ENCODE results near the gene PRKCSH. TPM values are rescaled to one million over a fixed set of nuclear protein-coding genes. Genes with fewer than 3 reads are reported as not detected.

The PRKCSH gene
- total RNA-seq, 1 experiment from 2014 or later: 318 TPM

DNA sequence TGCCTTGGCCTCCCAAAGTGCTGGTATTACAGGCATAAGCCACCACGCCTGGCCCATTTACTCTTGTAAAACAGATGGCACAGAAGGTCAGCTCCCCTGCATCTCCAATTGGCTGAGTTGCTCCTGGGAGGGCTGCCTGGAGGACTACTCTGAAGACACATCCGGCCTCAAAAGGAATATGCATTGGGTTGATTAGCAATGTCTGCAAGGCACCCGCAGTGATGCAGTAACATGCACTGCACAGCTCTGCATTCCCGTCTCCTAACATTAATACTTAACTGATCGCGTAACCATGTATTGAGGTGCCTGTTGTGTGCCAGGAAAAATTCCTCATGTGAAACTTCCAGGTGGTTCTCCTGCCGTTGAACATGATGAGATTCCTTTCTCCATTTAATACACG lies 40.4 kb downstream of the PRKCSH start:
- no peak overlapping the region for H3K4me3 Mint-ChIP-seq (ENCODE audit: low read depth, unreplicated experiment)
- CTCF ChIA-PET: no interaction called here
- no peaks in the 10 kb centered on the region for H3K36me3 Mint-ChIP-seq (ENCODE audit: insufficient read depth, unreplicated experiment)
- intact Hi-C loops (cut with micrococcal nuclease; ENCODE audit: unreplicated experiment): no loop called here
- DNase-seq: no peak
- peaks cover 17% of the 10 kb centered on the region for H3K27me3 Mint-ChIP-seq (ENCODE audit: unreplicated experiment)
- no peaks in the 10 kb centered on the region for H3K9me3 Mint-ChIP-seq (ENCODE audit: low read depth, unreplicated experiment)
- BruUV-seq (replicated peaks): no TSS peak
- H3K27ac Mint-ChIP-seq (ENCODE audit: unreplicated experiment): no peak overlapping the region
- TF ChIP-seq, protein P1, sequence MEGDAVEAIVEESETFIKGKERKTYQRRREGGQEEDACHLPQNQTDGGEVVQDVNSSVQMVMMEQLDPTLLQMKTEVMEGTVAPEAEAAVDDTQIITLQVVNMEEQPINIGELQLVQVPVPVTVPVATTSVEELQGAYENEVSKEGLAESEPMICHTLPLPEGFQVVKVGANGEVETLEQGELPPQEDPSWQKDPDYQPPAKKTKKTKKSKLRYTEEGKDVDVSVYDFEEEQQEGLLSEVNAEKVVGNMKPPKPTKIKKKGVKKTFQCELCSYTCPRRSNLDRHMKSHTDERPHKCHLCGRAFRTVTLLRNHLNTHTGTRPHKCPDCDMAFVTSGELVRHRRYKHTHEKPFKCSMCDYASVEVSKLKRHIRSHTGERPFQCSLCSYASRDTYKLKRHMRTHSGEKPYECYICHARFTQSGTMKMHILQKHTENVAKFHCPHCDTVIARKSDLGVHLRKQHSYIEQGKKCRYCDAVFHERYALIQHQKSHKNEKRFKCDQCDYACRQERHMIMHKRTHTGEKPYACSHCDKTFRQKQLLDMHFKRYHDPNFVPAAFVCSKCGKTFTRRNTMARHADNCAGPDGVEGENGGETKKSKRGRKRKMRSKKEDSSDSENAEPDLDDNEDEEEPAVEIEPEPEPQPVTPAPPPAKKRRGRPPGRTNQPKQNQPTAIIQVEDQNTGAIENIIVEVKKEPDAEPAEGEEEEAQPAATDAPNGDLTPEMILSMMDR (IDR thresholded peaks at IDR 0.05; ENCODE audit: unreplicated experiment): no peak
- H3K4me1 Mint-ChIP-seq (ENCODE audit: low read depth, unreplicated experiment): no peaks in the 10 kb centered on the region

DNA sequence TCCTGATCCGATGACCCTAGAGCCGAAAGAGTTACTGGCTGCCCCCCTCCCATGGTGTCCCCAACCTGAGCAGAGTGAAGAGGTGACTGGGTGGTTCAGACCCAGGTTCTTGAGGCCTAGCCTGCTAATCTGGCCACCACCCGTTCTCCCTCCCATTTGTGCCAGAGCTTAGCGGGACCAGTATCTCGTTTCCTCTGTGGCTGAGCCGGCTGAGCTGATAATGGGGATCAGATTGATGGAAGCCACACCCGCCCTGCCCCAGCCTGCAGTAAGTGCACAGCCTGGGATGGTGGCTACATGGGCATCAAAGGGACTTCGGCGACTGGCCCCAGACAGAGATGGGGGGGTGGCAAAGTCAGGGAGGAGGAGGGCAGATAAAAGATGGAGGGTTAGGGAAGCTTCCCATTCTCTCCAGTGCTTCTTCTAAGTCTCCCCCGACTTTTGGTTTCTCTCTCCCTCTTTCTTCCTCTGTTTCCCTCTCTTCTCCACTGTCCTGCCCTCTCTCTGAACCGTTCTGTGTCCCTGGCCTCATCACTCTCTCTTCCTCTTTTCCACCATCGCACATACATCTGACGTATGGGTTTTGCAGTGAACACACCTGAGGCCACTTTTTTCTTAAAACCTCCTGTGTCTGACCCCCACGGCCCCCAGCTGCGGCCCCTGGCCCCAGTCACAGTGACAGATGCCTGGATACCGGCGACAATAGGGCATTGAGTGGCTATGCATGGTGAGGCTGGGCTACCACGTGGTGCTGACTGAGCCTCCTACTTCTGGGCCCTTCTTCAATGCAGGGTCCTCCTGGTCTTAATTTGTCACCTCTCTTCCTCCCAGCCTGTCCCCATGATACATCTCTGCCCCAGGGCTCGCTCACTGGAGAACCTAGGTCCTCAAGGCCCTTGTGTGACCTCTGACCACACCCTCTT lies 43.0 kb downstream of the PRKCSH start:
- Mint-ChIP-seq H3K4me1 (ENCODE audit: low read depth, unreplicated experiment) (no peaks in the 10 kb centered on the region), H3K27ac (ENCODE audit: unreplicated experiment) (no peak overlapping the region), H3K9me3 (ENCODE audit: low read depth, unreplicated experiment) (no peaks in the 10 kb centered on the region), H3K36me3 (ENCODE audit: insufficient read depth, unreplicated experiment) (peaks cover 15% of the 10 kb centered on the region), H3K4me3 (ENCODE audit: low read depth, unreplicated experiment) (no peak overlapping the region), H3K27me3 (ENCODE audit: unreplicated experiment) (peaks cover 17% of the 10 kb centered on the region)
- intact Hi-C loops (cut with micrococcal nuclease; ENCODE audit: unreplicated experiment): no loop called here
- no TSS peak for BruUV-seq (replicated peaks)
- CTCF ChIA-PET: no interaction called here
- DNase-seq: no peak
- TF ChIP-seq, protein P1 (IDR thresholded peaks at IDR 0.05; ENCODE audit: unreplicated experiment): no peak

DNA sequence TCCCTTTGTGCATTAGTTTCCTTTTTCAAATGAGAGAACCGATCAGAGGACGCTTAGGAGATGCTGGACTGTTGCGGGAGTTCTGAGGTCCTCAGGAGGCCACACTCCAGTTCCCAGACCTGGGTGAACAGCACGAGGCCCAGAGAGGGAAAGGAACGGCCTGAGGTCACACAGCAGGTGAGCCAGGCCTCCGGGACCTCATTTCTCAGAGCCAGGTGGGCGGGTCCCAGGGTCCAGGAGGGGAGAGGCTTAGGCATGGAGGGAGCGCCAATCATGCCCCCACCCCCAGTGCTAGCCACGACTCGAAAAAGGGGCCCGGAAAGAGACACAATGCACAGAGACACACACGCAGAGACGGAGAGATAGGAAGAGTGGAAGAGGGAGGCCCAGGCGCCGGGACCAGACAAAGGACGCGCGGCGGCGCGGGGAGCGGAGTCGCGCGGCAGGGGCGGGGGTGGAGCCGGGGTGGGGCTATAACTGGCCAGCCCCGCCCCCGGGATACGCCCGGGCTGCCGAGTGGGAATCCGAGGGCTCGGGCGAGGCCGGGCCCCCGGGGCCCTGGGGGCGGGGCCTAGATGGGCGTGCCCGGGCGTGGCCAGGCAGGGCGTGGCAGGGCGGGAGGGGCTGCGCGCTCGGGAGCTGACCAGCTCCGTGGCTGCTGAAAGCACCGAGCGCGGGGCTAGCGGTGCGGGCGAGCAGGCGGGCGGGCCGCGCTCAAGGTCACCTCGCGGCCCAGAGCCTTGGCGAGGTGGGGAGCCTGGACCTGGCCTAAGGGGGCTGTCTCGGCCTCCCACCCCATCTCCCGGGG lies 43.9 kb downstream of the PRKCSH start:
- Mint-ChIP-seq H3K4me1 (ENCODE audit: low read depth, unreplicated experiment) (no peaks in the 10 kb centered on the region), H3K4me3 (ENCODE audit: low read depth, unreplicated experiment) (no peak overlapping the region), H3K27ac (ENCODE audit: unreplicated experiment) (no peak overlapping the region), H3K36me3 (ENCODE audit: insufficient read depth, unreplicated experiment) (peaks cover 19% of the 10 kb centered on the region), H3K27me3 (ENCODE audit: unreplicated experiment) (peaks cover 17% of the 10 kb centered on the region), H3K9me3 (ENCODE audit: low read depth, unreplicated experiment) (no peaks in the 10 kb centered on the region)
- BruUV-seq (replicated peaks): no TSS peak
- TF ChIP-seq, protein P1 (IDR thresholded peaks at IDR 0.05; ENCODE audit: unreplicated experiment): no peak
- intact Hi-C loops (cut with micrococcal nuclease; ENCODE audit: unreplicated experiment): no loop called here
- DNase-seq: no peak
- CTCF ChIA-PET: no interaction called here

DNA sequence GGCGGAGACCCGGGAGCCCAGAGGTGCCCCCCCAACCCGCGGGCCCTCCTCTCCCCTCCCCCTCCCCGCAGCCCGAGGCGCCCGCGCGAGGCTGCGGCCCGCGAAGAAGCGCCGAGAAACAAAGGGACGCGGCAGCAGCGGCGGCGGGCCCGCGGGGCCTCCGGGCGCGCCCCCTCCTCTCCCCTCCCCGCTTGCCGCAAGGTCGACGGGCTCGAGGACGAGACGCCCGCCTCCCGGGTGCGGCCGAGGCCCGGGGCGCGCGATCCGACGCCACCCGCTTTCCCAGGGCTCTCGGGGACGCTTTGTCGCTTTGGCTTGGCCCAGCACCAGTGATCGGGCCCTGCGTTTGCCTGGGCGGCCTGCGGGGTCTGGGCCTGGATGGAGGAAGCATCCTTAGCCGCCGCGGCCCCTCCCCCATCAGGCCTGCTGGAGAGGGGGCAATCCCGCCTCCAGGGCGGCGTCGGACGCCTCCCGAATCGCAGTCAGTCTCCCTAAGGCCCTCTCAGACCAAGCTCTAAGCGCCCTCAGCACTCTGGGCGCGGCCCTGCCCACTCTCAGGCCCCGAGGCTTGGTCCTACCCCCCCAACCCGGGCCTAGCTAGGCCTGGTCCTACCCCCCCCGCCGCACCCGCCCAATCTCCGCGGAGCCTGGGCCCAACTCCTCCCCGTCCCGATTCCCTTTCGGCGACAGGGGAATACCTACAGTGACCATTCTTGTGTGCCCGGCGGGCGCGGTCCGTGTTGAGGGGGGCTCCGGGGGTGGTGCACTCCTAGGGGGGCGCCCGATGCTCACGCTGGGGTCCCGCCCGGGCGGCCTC lies 44.7 kb downstream of the PRKCSH start:
- Mint-ChIP-seq H3K27me3 (ENCODE audit: unreplicated experiment) (peaks cover 17% of the 10 kb centered on the region), H3K4me1 (ENCODE audit: low read depth, unreplicated experiment) (no peaks in the 10 kb centered on the region), H3K9me3 (ENCODE audit: low read depth, unreplicated experiment) (no peaks in the 10 kb centered on the region), H3K36me3 (ENCODE audit: insufficient read depth, unreplicated experiment) (peaks cover 25% of the 10 kb centered on the region), H3K27ac (ENCODE audit: unreplicated experiment) (no peak overlapping the region), H3K4me3 (ENCODE audit: low read depth, unreplicated experiment) (no peak overlapping the region)
- no TSS peak for BruUV-seq (replicated peaks)
- TF ChIP-seq, protein P1 (IDR thresholded peaks at IDR 0.05; ENCODE audit: unreplicated experiment): no peak
- intact Hi-C loops (cut with micrococcal nuclease; ENCODE audit: unreplicated experiment): no loop called here
- DNase-seq: no peak
- CTCF ChIA-PET: no interaction called here
